NCI-H128 (cell line): Measurements from ENCODE around the gene FAM117B.
"Not testable (repeated sequence)": the region's sequence is repeated elsewhere in the genome, so short reads cannot be mapped to it uniquely, and the experiment has no call there.

ENCODE experiments used
- DNase-seq: peaks from one replicate; lab custom pipeline; 2025; ENCODE audit not compliant: unreplicated experiment; lab: John Stamatoyannopoulos, UW

The FAM117B gene

DNA sequence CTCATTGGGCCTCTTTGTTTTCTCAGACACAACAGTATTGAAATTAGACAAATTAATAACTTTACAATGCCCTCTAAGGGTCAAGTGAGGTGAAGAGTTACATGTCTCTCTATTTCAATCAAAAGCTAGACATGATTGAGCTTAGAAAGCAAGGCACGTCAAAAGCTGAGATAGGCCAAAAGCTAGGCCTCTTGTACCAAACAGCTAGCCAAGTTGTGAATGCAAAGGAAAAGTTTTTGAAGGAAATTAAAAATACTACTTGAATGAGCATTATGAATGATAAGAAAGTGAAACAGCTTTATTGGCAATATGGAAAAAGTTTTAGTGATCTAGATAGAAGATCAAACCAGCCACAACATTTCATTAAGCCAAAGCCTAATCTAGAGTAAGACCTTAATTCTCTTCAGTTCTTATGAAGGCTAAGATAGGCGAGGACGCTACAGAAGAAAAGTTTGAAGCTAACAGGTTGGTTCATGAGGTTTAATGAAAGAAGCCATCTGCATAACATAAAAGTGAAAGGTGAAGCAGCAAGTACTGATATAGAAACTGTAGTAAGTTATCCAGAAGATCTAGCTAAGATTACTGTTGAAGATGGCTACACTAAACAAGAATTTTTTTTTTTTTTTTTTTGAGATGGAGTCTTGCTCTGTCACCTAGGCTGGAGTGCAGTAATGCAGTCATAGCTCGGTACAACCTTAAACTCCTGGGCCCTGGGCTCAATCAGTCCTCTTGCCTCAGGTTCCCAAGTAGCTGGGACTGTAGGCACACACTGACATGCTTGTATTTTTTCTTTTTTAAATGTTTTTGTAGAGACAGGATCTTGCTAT, 65.5 kb downstream of the FAM117B start:
- no peak for DNase-seq

DNA sequence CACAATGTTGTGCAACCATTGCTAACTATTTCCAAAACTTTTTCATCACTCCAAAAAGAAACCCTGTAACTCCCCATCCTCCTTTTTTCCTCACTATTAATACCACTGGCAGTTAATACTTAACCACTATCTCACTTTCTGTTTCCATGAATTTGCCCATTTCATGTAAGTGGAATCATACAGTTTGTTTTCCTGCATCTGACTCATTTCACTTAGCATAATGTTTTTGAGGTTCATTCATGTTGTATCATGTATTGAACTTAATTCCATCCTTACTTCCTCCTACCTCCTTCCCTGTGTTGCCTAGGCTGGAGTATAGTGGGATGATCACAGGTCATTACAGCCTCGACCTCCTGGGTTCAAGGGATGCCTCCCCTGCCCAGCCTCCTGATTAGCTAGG, 68.3 kb downstream of the FAM117B start:
- DNase-seq: no peak

- no peak for DNase-seq
Measured at GRCh38 chr2:202704248-202704647, 69.5 kb downstream of the FAM117B start.

GRCh38 chr2:202705446-202706020, 70.8 kb downstream of the FAM117B start:
- DNase-seq: no peak

DNA sequence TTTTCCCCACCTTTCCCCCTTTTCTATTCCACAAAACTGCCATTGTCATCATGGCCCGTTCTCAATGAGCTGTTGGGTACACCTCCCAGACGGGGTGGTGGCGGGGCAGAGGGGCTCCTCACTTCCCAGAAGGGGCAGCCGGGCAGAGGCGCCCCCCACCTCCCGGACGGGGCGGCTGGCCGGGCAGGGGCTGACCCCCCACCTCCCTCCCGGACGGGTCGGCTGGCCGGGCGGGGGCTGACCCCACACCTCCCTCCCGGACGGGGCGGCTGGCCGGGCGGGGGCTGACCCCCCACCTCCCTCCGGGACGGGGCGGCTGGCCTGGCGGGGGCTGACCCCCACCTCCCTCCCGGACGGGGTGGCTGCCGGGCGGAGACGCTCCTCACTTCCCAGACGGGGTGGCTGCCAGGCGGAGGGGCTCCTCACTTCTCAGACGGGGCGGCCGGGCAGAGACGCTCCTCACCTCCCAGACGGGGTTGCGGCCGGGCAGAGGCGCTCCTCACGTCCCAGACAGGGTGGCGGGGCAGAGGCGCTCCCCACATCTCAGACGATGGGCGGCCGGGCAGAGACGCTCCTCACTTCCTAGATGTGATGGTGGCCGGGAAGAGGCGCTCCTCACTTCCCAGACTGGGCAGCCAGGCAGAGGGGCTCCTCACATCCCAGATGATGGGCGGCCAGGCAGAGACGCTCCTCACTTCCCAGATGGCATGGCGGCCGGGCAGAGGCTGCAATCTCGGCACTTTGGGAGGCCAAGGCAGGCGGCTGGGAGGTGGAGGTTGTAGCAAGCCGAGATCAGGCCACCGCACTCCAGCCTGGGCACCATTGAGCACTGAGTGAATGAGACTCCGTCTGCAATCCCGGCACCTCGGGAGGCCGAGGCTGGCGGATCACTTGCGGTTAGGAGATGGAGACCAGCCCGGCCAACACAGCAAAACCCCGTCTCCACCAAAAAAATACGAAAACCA, 80.5 kb downstream of the FAM117B start:
- DNase-seq: not testable (repeated sequence)

DNA sequence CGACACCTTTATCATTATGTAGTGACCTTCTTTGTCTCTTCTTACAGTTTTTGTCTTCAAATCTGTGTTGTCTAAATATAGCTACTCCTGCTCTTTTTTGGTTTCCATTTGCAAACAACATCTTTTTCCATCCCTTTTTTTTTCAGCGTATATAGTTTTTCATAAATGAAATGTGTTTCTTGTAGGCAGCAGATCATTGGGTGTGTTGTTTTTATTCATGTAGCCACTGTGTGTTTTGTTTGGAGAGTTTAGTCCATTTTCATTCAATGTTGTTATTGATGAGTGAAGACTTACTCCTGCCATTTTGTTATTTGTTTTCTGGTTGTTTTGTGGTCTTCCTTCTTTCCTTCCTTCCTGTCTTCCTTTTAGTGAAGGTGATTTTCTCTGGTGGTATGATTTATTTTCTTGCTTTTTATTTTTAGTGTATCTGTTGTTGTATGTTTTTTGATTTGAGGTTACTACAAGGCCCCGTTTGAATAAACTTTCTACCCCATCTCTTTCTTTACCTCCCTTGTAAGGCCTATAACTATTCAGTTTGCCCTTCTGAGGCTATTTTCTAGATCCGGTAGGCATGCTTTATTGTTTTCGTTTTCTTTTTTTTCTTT, 81.4 kb downstream of the FAM117B start:
- no peak for DNase-seq

- DNase-seq: no peak
Measured at GRCh38 chr2:202716953-202717597, 82.3 kb downstream of the FAM117B start.

- no peak for DNase-seq
Measured at GRCh38 chr2:202717598-202718310, 83.0 kb downstream of the FAM117B start.

DNA sequence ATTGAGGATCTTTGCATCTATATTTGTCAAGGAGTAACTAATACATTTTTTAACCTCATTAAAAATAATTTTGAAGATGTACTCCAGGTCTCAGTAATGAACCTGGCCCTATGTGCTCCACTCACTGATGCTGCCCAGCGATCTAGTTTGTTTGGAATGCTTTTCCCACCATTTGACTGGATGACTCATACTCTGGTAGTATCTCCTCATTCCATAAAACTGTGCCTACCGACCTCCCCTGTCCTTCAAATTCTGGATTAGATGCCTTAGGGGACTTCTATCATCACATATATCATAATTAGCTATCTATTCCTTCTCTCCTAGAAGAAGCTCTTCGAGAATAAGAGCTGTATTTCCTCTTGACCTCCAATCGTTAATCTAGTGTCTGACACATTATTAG, 83.8 kb downstream of the FAM117B start:
- no peak for DNase-seq

- DNase-seq: no peak
Measured at GRCh38 chr2:202720226-202720625, 85.5 kb downstream of the FAM117B start.

DNA sequence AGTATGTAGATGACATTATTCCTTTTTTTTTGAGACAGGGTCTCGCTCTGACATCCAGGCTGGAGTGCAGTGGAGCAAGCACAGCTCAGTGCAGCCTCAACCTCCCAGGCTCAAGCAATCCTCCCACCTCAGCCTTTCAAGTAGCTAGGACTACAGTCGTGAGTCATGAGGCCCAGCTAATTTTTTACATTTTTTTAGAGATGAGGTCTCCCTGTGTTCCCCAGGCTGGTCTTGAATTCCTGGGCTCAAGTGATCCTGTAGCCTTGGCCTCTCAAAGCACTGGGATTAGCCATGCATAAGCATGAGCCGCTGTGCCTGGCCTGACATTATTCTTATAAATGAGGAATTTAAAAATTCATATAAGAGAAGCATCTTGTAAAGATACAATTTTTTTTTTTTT, 86.9 kb downstream of the FAM117B start:
- no peak for DNase-seq

DNA sequence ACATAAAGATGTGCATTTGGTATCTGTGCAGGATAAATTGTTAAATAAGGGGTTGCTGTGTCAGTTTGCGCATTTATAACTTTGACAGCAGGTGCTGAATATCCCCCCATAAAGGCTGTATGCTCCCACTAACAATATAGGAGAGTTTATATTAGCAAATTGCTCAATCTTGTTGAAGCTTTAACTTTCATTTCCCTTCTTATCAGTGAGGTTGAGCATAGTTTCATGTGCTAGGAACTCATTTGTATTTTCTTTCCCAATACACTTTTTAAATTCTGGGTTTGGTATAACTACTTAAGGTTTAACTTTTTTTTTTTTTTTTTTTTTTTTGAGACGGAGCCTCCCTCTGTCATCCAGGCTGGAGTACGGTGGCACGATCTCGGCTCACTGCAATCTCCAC, 89.0 kb downstream of the FAM117B start:
- DNase-seq: no peak

- no peak for DNase-seq
Measured at GRCh38 chr2:202726070-202726469, 91.3 kb downstream of the FAM117B start.

GRCh38 chr2:202736826-202737225, 102.1 kb downstream of the FAM117B start:
- no peak for DNase-seq

DNA sequence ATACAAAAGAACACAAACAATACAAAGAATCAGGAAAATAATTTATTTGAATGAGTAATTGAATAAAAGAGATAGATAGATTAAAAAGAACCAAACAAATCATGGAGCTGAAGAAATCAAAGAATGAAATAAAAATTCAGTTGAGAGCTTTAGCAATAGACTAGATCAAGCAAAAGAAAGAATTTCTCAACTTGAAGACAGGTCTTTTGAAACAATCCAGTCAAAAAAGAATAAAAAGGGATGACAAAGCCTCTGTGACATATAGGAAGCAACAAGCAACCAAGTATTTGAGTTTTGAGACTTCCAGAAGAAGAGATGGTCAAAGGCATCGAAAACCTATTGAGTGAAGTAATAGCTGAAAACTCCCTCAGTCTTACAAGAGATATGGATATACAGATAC, 108.8 kb downstream of the FAM117B start:
- DNase-seq: no peak

DNA sequence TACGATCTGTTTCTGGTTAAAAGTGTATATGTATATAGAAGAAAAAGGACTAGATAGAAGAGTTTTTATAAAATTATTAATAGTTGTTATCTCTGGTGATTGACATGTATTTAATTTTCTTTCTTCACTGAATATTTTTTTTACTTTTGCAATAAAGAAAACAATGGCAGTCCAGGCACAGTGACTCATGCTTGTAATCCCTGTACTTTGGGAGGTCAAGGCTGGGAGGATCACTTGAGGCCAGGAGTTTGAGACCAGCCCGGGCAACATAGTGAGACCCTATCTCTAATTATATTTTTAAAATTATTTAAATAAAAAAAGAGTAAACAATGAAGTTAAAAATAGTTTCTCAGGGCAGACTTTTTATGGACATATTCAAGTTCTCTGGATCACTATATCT, 114.7 kb downstream of the FAM117B start:
- no peak for DNase-seq

DNA sequence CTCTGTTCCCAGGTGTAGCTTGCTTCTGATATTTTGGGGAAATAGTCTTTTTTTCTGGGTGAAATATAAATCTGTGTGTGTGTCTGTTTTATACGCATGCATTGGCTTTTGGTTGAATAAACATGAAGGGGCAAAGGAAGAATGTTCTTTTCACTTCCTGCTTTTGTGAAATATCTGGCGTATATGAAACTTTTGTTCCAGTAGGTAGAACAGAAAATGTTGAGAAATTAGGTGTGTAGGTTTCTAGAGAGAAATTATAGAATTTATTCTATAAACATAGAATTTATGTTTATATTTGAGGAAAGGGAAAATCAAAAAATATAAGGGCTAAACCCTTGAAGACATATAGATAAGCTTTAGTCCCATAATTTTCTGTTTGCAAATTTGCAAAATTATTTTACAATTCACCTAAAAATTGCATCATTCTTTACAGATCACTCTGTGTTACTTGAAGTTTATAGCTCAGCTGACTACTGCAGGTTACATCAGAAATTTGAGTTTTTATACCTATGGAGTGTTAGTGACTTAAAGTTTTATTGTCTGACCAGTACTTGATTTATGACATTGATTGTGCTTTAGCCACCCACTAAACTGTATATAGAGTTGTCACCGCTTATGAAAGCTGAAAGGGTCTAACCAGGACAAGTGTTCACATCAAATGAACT, 116.1 kb downstream of the FAM117B start:
- DNase-seq: no peak

DNA sequence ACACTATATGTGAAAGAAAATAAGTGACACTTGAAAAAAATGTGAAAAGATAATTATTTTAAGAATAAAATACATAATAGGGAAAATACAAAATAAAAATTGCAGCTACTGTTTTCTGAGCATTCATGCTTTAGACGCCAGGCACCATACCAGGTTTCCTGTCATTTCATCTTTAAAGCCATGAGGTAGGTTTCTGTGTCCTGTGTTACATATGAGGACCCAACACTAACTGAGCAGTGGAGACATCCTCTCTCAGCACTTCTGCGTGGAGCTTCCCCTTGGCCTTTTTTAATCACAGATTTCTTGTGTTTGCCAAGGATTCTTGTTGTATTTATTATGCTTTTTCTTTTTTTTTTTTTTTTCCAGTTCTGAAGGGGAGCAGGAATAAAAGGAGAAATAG, 117.3 kb downstream of the FAM117B start:
- DNase-seq: no peak

DNA sequence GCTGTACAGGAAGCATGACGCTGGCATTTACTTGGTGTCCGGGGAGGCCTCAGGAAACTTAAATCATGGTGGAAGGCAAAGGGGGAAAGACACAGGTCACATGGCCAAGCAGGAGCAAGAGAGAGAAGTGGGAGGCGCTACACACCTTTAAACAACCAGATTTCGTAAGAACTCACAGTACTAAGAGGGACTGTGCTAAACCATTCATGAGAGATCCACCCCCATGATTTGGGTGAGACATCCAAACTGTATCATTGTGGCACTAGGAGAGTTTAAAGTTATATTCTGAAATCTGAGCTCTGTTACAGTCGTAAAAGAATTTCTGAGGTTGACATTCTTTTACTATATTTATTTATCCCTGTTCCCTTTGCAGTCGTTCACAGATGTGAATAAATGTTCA, 120.2 kb downstream of the FAM117B start:
- no peak for DNase-seq

GRCh38 chr2:202756598-202756997, 121.8 kb downstream of the FAM117B start:
- DNase-seq: no peak
